ENCODE measurements around the gene BRSK2. TPM values are rescaled to one million over a fixed set of nuclear protein-coding genes. Genes with fewer than 3 reads are reported as not detected.

Gene BRSK2
- total and polyA plus RNA-seq, 2 donors from 2014 or later, result 0.43 to 1.2 TPM

- FAIRE-seq, result no peak
- peak in 1 of 5 donors; percentile 71 for DNase-seq
- H3K4me1 ChIP-seq (ENCODE audit: control insufficient read depth in 2 of 3, insufficient read depth in 2 of 3, low read depth in 1 of 3, low read length in 3 of 3), result peaks cover 0 to 2% (median 0%) of the 10 kb centered on the region in 3 donors
- no peak overlapping the region for H3K9ac ChIP-seq (ENCODE audit: low read length in 3 of 3)
- intact Hi-C loops (cut with DNase I), result no loop called here
- H3K27ac ChIP-seq (ENCODE audit: low read depth in 2 of 2, low read length in 2 of 2), result no peak overlapping the region
- H3K27me3 ChIP-seq (ENCODE audit: control insufficient read depth, insufficient read depth, low read length), result no peaks in the 10 kb centered on the region
- no peaks in the 10 kb centered on the region for H3K9me3 ChIP-seq (ENCODE audit: control insufficient read depth in 2 of 3, insufficient read depth in 1 of 3, low read length in 3 of 3)
- TF ChIP-seq CTCF (IDR thresholded peaks at IDR 0.05; ENCODE audit: borderline replicate concordance, extremely low read depth, insufficient read depth), result no peak
- H3K4me3 ChIP-seq (ENCODE audit: low read length in 3 of 3), result no peak overlapping the region
- no peaks in the 10 kb centered on the region for H3K36me3 ChIP-seq (ENCODE audit: control insufficient read depth in 2 of 3, insufficient read depth in 3 of 3, low read length in 3 of 3)
Observed at GRCh38 chr11:1381793-1382425, 7.8 kb upstream of the BRSK2 start.

GRCh38 chr11:1382429-1382828 lies 7.3 kb upstream of the BRSK2 start:
- DNase-seq (peak in 2 of 5 donors; percentile 71 to 79), FAIRE-seq (no peak)
- Histone ChIP-seq H3K9me3 (ENCODE audit: control insufficient read depth in 2 of 3, insufficient read depth in 1 of 3, low read length in 3 of 3) (no peaks in the 10 kb centered on the region), H3K27ac (ENCODE audit: low read depth in 2 of 2, low read length in 2 of 2) (no peak overlapping the region), H3K9ac (ENCODE audit: low read length in 3 of 3) (no peak overlapping the region), H3K4me1 (ENCODE audit: control insufficient read depth in 2 of 3, insufficient read depth in 2 of 3, low read depth in 1 of 3, low read length in 3 of 3) (peaks cover 0 to 2% (median 0%) of the 10 kb centered on the region in 3 donors), H3K4me3 (ENCODE audit: low read length in 3 of 3) (no peak overlapping the region), H3K36me3 (ENCODE audit: control insufficient read depth in 2 of 3, insufficient read depth in 3 of 3, low read length in 3 of 3) (no peaks in the 10 kb centered on the region), H3K27me3 (ENCODE audit: control insufficient read depth, insufficient read depth, low read length) (no peaks in the 10 kb centered on the region)
- no peak for TF ChIP-seq CTCF (IDR thresholded peaks at IDR 0.05; ENCODE audit: borderline replicate concordance, extremely low read depth, insufficient read depth)
- intact Hi-C loops (cut with DNase I), result no loop called here

- FAIRE-seq, result no peak
- no peaks in the 10 kb centered on the region for H3K36me3 ChIP-seq (ENCODE audit: control insufficient read depth in 2 of 3, insufficient read depth in 3 of 3, low read length in 3 of 3)
Observed at GRCh38 chr11:1382831-1383607, 6.7 kb upstream of the BRSK2 start.

More at GRCh38 chr11:1382831-1383607, 6.7 kb upstream of the BRSK2 start:
- Histone ChIP-seq H3K4me3 (ENCODE audit: low read length in 3 of 3) (peak overlapping the region in 1 of 3 donors; percentile 56), H3K27ac (ENCODE audit: low read depth in 2 of 2, low read length in 2 of 2) (peak overlapping the region in 1 of 2 donors; percentile 60), H3K9ac (ENCODE audit: low read length in 3 of 3) (no peak overlapping the region), H3K9me3 (ENCODE audit: control insufficient read depth in 2 of 3, insufficient read depth in 1 of 3, low read length in 3 of 3) (no peaks in the 10 kb centered on the region), H3K27me3 (ENCODE audit: control insufficient read depth, insufficient read depth, low read length) (no peaks in the 10 kb centered on the region), H3K4me1 (ENCODE audit: control insufficient read depth in 2 of 3, insufficient read depth in 2 of 3, low read depth in 1 of 3, low read length in 3 of 3) (peaks cover 0 to 2% (median 0%) of the 10 kb centered on the region in 3 donors)
- intact Hi-C loops (cut with DNase I), result no loop called here
- DNase-seq, result peak; percentile 71 to 95 (median 85)
- no peak for TF ChIP-seq CTCF (IDR thresholded peaks at IDR 0.05; ENCODE audit: borderline replicate concordance, extremely low read depth, insufficient read depth)
